GM21786 (cell line): Measurements from ENCODE around the gene IFITM1.

Experiments used
- ATAC-seq: cut with Tn5 transposase; IDR thresholded peaks from one replicate; pipeline ENCODE4 v1.9.1; 2021; ENCODE audit not compliant: unreplicated experiment

Gene IFITM1

GRCh38 chr11:313787-314553 is at the start of gene IFITM1:
IFITM1 (plus strand) TSS chr11:314040; CDS start chr11:314171, 131 bp downstream.
- peak; percentile 34 for ATAC-seq

GRCh38 chr11:266676-267439 is 47.0 kb upstream of the IFITM1 start:
- no peak for ATAC-seq

GRCh38 chr11:267491-267994 is 46.3 kb upstream of the IFITM1 start:
- peak; percentile 30 for ATAC-seq

DNA sequence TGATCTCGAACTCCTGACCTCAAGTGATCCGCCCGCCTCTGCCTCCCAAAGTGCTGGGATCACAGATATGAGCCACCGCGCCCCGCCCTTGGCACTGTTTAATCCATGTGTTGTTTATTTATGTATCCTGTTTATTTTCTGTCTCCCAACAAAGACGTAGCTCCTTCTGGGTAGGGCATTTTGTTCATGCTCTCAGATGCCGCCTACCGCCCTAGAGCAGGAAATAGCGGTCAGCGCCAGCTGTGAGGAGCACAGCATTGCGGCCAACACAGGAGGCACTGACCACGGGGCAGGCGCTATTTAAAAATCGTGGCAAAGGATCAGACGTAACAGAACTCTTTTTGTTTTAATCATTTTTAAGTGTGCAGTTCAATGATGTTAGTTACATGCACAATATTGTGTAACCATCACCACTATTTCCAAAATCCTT is 45.1 kb upstream of the IFITM1 start:
- peak; percentile 51 for ATAC-seq

DNA sequence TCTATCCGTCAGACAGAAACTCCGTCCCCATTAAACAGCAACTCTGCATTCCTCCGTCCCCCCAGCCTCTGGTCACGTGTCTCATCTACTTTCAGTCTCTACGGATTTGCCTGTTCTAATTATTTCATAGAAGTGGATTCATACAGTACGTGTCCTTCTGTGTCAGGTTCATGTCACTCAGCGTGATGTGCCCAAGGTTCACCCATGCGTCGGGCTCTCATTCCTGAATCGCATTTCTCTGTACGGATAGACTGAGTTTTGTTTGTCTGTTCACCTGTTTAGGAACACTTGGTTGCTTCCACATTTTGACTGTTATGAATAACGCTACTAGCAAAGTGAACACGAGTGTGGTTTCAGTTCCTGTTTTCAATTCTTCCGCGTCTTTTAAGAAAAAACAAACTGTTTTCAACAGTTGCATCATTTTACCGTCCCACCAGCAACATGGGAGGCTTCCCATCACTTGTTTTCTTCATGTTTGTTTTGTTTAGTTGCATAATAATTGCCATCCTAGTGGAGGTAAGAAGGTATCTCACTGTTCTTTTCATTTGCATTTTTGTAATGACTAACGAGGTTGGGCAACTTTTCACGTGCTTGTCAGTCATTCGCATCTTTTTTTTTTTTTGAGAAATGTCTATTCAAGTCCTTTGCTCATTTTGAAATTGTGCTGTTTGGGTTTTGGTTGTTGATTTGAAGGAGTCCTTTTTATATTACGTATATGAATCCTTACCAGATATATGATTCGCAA is 44.5 kb upstream of the IFITM1 start:
- peak; percentile 66 for ATAC-seq

DNA sequence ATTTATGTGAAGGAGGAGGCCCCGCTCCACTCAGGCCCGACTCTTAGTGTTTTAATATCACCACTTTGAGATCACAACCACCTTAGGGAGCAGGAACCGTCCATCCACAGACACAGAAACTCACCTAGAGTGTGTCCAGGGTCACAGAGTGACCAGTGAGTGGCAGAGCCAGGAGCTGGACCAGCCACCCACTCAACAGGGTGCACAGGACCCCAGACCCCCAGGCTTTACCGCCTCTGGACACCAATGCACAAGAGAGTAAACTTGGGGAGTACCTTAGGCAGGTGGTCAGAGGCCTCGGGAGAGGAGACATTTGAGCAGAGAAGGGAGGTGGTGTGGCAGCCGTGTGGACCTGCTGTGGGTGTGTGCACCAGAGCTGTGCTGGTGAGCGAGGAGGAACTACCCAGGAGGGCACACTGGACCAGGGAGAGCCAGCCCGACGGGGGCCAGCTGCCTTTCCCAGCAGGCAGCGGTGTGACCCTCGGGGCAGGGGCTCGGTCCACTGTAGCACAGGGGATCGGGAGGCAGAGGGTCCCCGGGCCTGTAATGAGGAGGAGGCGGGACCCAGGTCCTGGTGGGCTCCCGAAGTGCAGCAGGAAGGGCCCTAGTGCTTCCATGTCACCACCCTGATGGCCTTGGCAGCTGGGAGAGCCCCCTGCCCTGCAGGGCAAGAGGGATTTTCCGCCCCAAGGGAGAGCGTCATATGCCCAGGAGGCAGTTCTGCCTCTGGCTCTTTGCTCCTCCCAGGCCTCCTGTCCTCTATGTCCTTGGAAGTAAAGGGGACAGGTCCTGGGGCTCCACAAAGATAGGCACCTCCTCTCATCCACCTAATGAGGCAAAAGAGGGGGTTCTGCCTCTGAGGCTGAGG is 43.2 kb upstream of the IFITM1 start:
- ATAC-seq: no peak

- ATAC-seq: no peak
Observed at GRCh38 chr11:271319-271715, 42.5 kb upstream of the IFITM1 start.

GRCh38 chr11:272195-272930 is 41.5 kb upstream of the IFITM1 start:
- ATAC-seq: no peak

DNA sequence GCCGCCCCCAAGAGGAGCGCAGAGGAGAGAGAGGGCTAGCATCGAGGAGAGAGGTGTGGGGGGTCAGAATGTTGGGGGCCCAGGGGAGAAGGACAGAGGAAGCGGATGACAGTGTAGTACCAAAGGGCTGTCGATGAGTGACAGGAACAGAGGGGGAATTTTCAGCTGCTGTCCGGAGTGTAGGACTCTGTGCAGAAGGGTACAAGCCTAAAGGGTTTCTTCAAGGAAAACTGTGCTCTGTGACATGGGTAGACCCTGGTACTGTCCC is 41.0 kb upstream of the IFITM1 start:
- no peak for ATAC-seq

- no peak for ATAC-seq
Observed at GRCh38 chr11:276219-276618, 37.6 kb upstream of the IFITM1 start.

- no peak for ATAC-seq
Observed at GRCh38 chr11:278001-278951, 35.6 kb upstream of the IFITM1 start, which contains the start of gene NLRP6. NLRP6 (plus strand) TSS chr11:278407; CDS start chr11:278570, 163 bp downstream.

GRCh38 chr11:279040-279965 is 34.5 kb upstream of the IFITM1 start:
- no peak for ATAC-seq

GRCh38 chr11:279966-280705 is 33.7 kb upstream of the IFITM1 start:
- ATAC-seq: no peak

- ATAC-seq: no peak
Observed at GRCh38 chr11:280706-281485, 32.9 kb upstream of the IFITM1 start.

DNA sequence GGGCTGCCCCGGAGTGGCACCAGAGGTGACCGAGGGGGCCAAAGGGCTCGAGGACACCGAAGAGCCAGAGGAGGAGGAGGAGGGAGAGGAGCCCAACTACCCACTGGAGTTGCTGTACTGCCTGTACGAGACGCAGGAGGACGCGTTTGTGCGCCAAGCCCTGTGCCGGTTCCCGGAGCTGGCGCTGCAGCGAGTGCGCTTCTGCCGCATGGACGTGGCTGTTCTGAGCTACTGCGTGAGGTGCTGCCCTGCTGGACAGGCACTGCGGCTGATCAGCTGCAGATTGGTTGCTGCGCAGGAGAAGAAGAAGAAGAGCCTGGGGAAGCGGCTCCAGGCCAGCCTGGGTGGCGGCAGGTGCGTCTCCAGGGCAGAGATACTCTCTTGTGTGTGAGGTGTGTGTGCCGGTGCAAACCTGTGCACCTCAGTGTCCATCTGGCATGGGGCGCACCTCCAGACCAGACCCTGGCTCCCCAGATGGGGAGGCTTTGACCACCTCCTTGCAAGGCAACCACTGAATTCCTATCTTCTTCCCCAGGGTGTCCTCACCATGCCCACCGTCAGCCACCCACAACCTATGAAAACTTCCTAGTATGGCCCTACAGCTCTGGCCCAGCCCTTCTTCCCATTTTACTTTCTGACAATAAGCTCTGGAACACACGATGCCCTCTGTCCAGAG is 32.2 kb upstream of the IFITM1 start:
- no peak for ATAC-seq

GRCh38 chr11:282171-282570 is 31.7 kb upstream of the IFITM1 start:
- ATAC-seq: no peak
